Measurements from ENCODE around the gene RAB8B.

RAB8B gene

DNA sequence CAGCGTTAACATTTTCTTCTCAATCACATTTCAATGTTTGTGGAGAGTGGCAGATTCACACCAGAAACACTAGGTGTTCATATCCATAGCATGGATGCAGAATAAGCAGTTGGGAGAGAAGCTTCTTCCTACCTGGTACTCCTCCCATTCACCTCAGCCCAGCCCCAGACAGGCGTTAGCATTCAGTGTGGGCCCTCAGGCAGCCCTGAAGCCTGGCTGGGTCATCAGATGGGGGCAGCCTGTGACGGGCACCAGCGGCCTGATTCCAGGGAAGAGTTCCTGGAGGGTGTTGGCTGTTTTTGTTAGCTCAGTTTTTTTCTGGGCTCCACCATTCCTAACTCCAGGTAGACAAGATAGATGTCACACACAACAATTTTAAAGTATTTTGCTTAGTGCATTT, 119.1 kb downstream of the RAB8B start:
- no CpG with 5 or more reads among the region's 4 CpGs for WGBS (ENCODE audit: extremely low coverage, insufficient coverage, insufficient read length)
- no peak overlapping the region for H3K9ac ChIP-seq (ENCODE audit: low read length)

DNA sequence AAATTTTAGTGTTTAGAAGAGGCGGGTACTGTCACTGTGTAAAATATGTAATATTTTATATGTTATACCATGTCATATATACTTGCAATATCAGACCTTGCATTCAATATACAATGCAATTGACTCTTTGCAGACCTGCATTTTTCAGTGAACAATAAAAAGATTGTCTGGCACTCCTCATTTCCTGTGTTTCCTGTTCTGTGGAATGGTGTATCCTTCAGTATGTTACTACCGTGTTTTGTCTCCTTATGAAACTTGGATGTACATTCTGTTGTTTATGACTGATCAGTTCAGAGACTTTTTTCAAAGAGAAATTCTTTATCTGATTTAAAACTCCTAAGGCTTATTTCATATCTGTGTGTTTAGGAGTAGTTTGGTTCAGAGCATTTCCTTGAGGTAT, 119.5 kb downstream of the RAB8B start:
- Histone ChIP-seq H4K8ac (ENCODE audit: low read depth, low read length) (no peak overlapping the region), H2BK120ac (ENCODE audit: insufficient read depth, low read length, poor library complexity) (no peak overlapping the region), H3K14ac (ENCODE audit: low read length) (no peak overlapping the region), H3K79me1 (ENCODE audit: low read length) (no peaks in the 10 kb centered on the region), H2AFZ (ENCODE audit: insufficient read depth, low read length, poor library complexity) (no peak overlapping the region), H2BK12ac (ENCODE audit: low read length) (no peak overlapping the region), H3K27me3 (ENCODE audit: insufficient read depth, low read length) (no peaks in the 10 kb centered on the region), H3K36me3 (ENCODE audit: control insufficient read depth in 1 of 2, insufficient read depth in 2 of 2, low read length in 2 of 2) (no peaks in the 10 kb centered on the region), H3K4me1 (ENCODE audit: control insufficient read depth in 1 of 2, insufficient read depth in 2 of 2, low read length in 2 of 2) (peaks cover 2 to 6% of the 10 kb centered on the region in 2 experiments), H3K23ac (ENCODE audit: low read length) (no peak overlapping the region), H3K4me3 (ENCODE audit: low read depth, low read length) (no peak overlapping the region), H3K18ac (ENCODE audit: low read length) (no peak overlapping the region), H3K4ac (ENCODE audit: low read depth, low read length) (no peak overlapping the region), H3K79me2 (ENCODE audit: control insufficient read depth, insufficient read depth, low read length, poor library complexity) (no peaks in the 10 kb centered on the region), H2AK5ac (ENCODE audit: low read length) (no peak overlapping the region), H3K9me3 (ENCODE audit: insufficient read depth, low read depth, low read length) (no peaks in the 10 kb centered on the region), H4K91ac (ENCODE audit: low read depth, low read length) (no peak overlapping the region), H3K4me2 (ENCODE audit: low read length) (no peak overlapping the region), H3K27ac (ENCODE audit: low read depth, low read length) (no peak overlapping the region), H3K9ac (ENCODE audit: low read length) (no peak overlapping the region), H2BK5ac (ENCODE audit: low read depth, low read length, poor library complexity) (no peak overlapping the region), H4K12ac (ENCODE audit: low read depth, low read length) (no peak overlapping the region)
- no CpG with 5 or more reads among the region's 2 CpGs for WGBS (ENCODE audit: extremely low coverage, insufficient coverage, insufficient read length)
- peak in 1 of 2 donors; percentile 70 for DNase-seq

More for the DNA sequence above, 119.1 kb downstream of the RAB8B start:
- Histone ChIP-seq H2AK5ac (ENCODE audit: low read length) (no peak overlapping the region), H4K8ac (ENCODE audit: low read depth, low read length) (no peak overlapping the region), H3K4me1 (ENCODE audit: control insufficient read depth in 1 of 2, insufficient read depth in 2 of 2, low read length in 2 of 2) (peaks cover 2 to 7% of the 10 kb centered on the region in 2 experiments), H2BK5ac (ENCODE audit: low read depth, low read length, poor library complexity) (no peak overlapping the region), H3K36me3 (ENCODE audit: control insufficient read depth in 1 of 2, insufficient read depth in 2 of 2, low read length in 2 of 2) (no peaks in the 10 kb centered on the region), H3K4ac (ENCODE audit: low read depth, low read length) (no peak overlapping the region), H3K79me1 (ENCODE audit: low read length) (no peaks in the 10 kb centered on the region), H3K23ac (ENCODE audit: low read length) (no peak overlapping the region), H3K79me2 (ENCODE audit: control insufficient read depth, insufficient read depth, low read length, poor library complexity) (no peaks in the 10 kb centered on the region), H3K27ac (ENCODE audit: low read depth, low read length) (no peak overlapping the region), H3K14ac (ENCODE audit: low read length) (no peak overlapping the region), H3K4me3 (ENCODE audit: low read depth, low read length) (no peak overlapping the region), H3K18ac (ENCODE audit: low read length) (no peak overlapping the region), H2AFZ (ENCODE audit: insufficient read depth, low read length, poor library complexity) (no peak overlapping the region), H3K4me2 (ENCODE audit: low read length) (no peak overlapping the region), H3K27me3 (ENCODE audit: insufficient read depth, low read length) (no peaks in the 10 kb centered on the region), H3K9me3 (ENCODE audit: insufficient read depth, low read depth, low read length) (no peaks in the 10 kb centered on the region), H2BK120ac (ENCODE audit: insufficient read depth, low read length, poor library complexity) (no peak overlapping the region), H4K12ac (ENCODE audit: low read depth, low read length) (no peak overlapping the region), H4K91ac (ENCODE audit: low read depth, low read length) (no peak overlapping the region), H2BK12ac (ENCODE audit: low read length) (no peak overlapping the region)
- peak; percentile 55 to 67 for DNase-seq

DNA sequence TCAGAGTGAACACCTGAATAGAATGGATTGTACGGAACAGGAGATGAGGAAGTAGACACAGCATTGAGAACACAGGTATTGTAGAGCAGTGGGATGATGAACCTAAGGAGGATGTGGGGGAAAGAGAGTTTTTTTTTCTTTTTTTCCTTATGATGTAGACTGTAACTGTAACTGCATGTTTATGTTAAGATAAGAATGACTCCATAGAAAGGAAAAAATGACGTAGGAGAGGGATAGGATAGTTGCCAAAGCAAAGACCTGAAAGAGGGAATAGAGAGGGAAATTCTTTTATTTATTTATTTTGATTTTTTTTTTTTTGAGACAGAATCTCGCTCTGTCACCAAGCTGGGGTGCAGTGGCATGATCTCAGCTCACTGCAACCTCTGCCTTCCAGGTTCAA, 121.2 kb downstream of the RAB8B start:
- WGBS (ENCODE audit: extremely low coverage, insufficient coverage, insufficient read length): no CpG with 5 or more reads among the region's 3 CpGs
- H2BK12ac ChIP-seq (ENCODE audit: low read length): no peak overlapping the region

DNA sequence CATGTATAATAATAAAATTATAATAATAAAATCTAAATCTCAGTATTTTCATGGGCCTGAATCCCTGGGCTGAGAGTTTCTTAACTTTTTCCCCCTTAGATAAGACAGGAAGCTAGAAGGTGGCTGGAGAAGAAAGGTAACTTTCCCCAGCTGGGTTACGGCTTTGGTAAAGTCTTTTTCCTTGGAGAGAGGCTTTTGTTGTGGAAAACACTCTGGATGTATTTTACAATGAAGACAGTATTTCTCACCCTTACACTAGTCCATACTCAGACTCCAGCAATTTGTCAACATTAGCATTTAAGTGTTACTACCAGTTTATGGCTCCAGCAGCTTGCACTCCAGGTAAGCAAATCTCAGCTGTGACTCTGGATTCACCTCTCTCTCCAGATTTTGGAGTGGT, 122.9 kb downstream of the RAB8B start:
- Histone ChIP-seq H4K91ac (ENCODE audit: low read depth, low read length) (no peak overlapping the region), H3K23ac (ENCODE audit: low read length) (no peak overlapping the region), H4K8ac (ENCODE audit: low read depth, low read length) (no peak overlapping the region), H3K4me3 (ENCODE audit: low read depth, low read length) (no peak overlapping the region), H3K79me2 (ENCODE audit: control insufficient read depth, insufficient read depth, low read length, poor library complexity) (no peaks in the 10 kb centered on the region), H3K9ac (ENCODE audit: low read length) (no peak overlapping the region), H2AFZ (ENCODE audit: insufficient read depth, low read length, poor library complexity) (no peak overlapping the region), H2BK120ac (ENCODE audit: insufficient read depth, low read length, poor library complexity) (no peak overlapping the region), H3K14ac (ENCODE audit: low read length) (no peak overlapping the region), H3K27me3 (ENCODE audit: insufficient read depth, low read length) (no peaks in the 10 kb centered on the region), H3K79me1 (ENCODE audit: low read length) (no peaks in the 10 kb centered on the region), H2BK12ac (ENCODE audit: low read length) (no peak overlapping the region), H3K27ac (ENCODE audit: low read depth, low read length) (no peak overlapping the region), H3K36me3 (ENCODE audit: control insufficient read depth in 1 of 2, insufficient read depth in 2 of 2, low read length in 2 of 2) (no peaks in the 10 kb centered on the region), H3K4me1 (ENCODE audit: control insufficient read depth in 1 of 2, insufficient read depth in 2 of 2, low read length in 2 of 2) (peaks cover 2 to 6% of the 10 kb centered on the region in 2 experiments), H3K4ac (ENCODE audit: low read depth, low read length) (no peak overlapping the region), H3K4me2 (ENCODE audit: low read length) (no peak overlapping the region), H2BK5ac (ENCODE audit: low read depth, low read length, poor library complexity) (no peak overlapping the region), H3K9me3 (ENCODE audit: insufficient read depth, low read depth, low read length) (no peaks in the 10 kb centered on the region), H4K12ac (ENCODE audit: low read depth, low read length) (no peak overlapping the region), H3K18ac (ENCODE audit: low read length) (no peak overlapping the region), H2AK5ac (ENCODE audit: low read length) (no peak overlapping the region)
- no CpG with 5 or more reads among the region's 1 CpG for WGBS (ENCODE audit: extremely low coverage, insufficient coverage, insufficient read length)
- no peak for DNase-seq

More for the DNA sequence above, 121.2 kb downstream of the RAB8B start:
- no peaks in the 10 kb centered on the region for H3K79me2 ChIP-seq (ENCODE audit: control insufficient read depth, insufficient read depth, low read length, poor library complexity)
- H3K4ac ChIP-seq (ENCODE audit: low read depth, low read length): no peak overlapping the region
- no peak for DNase-seq
- no peaks in the 10 kb centered on the region for H3K27me3 ChIP-seq (ENCODE audit: insufficient read depth, low read length)
- no peak overlapping the region for H3K4me2 ChIP-seq (ENCODE audit: low read length)
- no peak overlapping the region for H3K27ac ChIP-seq (ENCODE audit: low read depth, low read length)
- H3K18ac ChIP-seq (ENCODE audit: low read length): no peak overlapping the region
- no peak overlapping the region for H2BK5ac ChIP-seq (ENCODE audit: low read depth, low read length, poor library complexity)
- no peak overlapping the region for H4K91ac ChIP-seq (ENCODE audit: low read depth, low read length)
- no peak overlapping the region for H2AK5ac ChIP-seq (ENCODE audit: low read length)
- peaks cover 2 to 6% of the 10 kb centered on the region in 2 experiments for H3K4me1 ChIP-seq (ENCODE audit: control insufficient read depth in 1 of 2, insufficient read depth in 2 of 2, low read length in 2 of 2)
- H3K4me3 ChIP-seq (ENCODE audit: low read depth, low read length): no peak overlapping the region
- no peaks in the 10 kb centered on the region for H3K79me1 ChIP-seq (ENCODE audit: low read length)
- no peak overlapping the region for H2AFZ ChIP-seq (ENCODE audit: insufficient read depth, low read length, poor library complexity)
- no peaks in the 10 kb centered on the region for H3K36me3 ChIP-seq (ENCODE audit: control insufficient read depth in 1 of 2, insufficient read depth in 2 of 2, low read length in 2 of 2)
- no peak overlapping the region for H4K12ac ChIP-seq (ENCODE audit: low read depth, low read length)
- H4K8ac ChIP-seq (ENCODE audit: low read depth, low read length): no peak overlapping the region
- H3K23ac ChIP-seq (ENCODE audit: low read length): no peak overlapping the region
- H2BK120ac ChIP-seq (ENCODE audit: insufficient read depth, low read length, poor library complexity): no peak overlapping the region
- H3K14ac ChIP-seq (ENCODE audit: low read length): no peak overlapping the region
- no peak overlapping the region for H3K9ac ChIP-seq (ENCODE audit: low read length)
- H3K9me3 ChIP-seq (ENCODE audit: insufficient read depth, low read depth, low read length): no peaks in the 10 kb centered on the region

Data from trophoblast cell (in vitro differentiated cells and primary cell).